Thyroid gland (tissue), 4 donors: ENCODE results near the gene GTF2A2.

Experiments used
- CTCF ChIP-seq, 6 experiments: fragments of 200-600 bp in 3 of 6; fragments of 450-650 bp in 3 of 6; sonication (generic) in 3 of 6; IDR thresholded peaks; one replicate each; pipeline ENCODE4 v1.5.1; 2016 to 2019; ENCODE audit warnings: antibody characterized with exemption in 6 of 6, mild to moderate bottlenecking in 2 of 6, inconsistent platforms in 1 of 6, moderate library complexity in 1 of 6
- POLR2A ChIP-seq, 2 donors: fragments of 450-650 bp; IDR thresholded peaks; one replicate each; pipeline ENCODE4 v1.6.1; 2017; ENCODE audit warnings: antibody characterized with exemption in 2 of 2, mild to moderate bottlenecking in 2 of 2, moderate library complexity in 1 of 2

DNA sequence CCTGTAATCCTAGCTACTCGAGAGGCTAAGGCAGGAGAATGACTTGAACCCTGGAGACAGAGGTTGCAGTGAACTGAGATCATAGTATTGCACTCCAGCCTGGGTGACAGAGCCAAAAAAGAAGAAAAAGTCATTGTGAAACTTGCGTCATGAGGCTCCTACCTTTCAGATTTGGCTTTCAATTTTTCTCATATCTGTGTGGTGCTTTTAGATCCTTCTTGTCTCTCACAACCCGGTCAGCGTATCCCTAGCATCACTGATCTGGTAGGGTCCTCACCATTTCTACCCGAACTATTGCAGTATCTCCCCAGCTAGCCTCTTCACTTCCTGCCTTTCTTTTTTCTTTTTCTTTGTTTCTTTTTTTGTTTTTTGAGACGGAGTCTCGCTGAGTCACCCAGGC lies 67.3 kb downstream of the GTF2A2 start:
- TF ChIP-seq CTCF (IDR thresholded peaks at IDR 0.05) (no peak), POLR2A (IDR thresholded peaks at IDR 0.05) (no peak)
